WI38 (cell line): ENCODE data around the gene ZBTB7A.

Source experiments
- H3K4me3 ChIP-seq: 2 replicates; pipeline ENCODE4 v1.5.1; 2011; ENCODE audit warnings: low read depth, mild to moderate bottlenecking, control low read depth, low read length
- TF ChIP-seq, protein P1 (sequence below): IDR thresholded peaks from 2 replicates; pipeline ENCODE4 v1.5.1; 2012; ENCODE audit warnings: low read depth, mild to moderate bottlenecking, control low read depth, low read length

The ZBTB7A gene

DNA sequence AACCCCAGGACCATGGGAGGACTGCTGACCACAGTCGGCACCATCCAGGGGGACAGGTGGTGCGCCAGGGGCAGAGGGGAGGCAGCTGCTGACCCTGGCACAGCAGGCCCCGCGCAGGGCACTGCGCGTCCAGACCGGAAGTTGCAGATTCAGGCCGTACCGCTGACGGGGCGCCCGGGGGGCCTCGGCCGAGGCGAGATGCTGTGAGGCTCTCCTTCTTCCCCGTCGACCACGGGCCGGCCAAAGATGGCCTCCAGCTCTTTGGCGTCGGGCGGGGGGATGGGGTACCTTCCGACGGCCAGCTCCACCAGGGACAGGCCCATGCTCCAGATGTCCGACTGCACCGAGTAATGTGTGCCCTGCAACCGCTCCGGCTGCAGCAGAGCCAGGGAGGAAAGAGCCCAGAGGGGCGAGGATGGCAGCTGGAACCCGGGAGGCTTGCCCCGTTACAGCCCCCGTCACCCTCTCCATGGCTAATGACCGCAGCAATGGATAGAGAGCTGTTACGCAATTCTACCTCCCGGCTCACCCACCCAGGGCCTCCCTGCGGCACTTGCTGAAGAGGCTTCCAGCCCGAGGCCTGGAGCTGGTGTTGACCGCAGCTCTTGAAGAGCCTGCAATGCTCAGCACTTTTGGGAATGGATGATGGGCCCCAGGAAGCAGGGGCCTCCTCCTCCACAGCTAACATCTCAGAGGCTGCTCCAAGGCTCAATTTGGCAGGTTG is 32.5 kb upstream of the ZBTB7A start:
- no peak overlapping the region for H3K4me3 ChIP-seq
- TF ChIP-seq, protein P1, sequence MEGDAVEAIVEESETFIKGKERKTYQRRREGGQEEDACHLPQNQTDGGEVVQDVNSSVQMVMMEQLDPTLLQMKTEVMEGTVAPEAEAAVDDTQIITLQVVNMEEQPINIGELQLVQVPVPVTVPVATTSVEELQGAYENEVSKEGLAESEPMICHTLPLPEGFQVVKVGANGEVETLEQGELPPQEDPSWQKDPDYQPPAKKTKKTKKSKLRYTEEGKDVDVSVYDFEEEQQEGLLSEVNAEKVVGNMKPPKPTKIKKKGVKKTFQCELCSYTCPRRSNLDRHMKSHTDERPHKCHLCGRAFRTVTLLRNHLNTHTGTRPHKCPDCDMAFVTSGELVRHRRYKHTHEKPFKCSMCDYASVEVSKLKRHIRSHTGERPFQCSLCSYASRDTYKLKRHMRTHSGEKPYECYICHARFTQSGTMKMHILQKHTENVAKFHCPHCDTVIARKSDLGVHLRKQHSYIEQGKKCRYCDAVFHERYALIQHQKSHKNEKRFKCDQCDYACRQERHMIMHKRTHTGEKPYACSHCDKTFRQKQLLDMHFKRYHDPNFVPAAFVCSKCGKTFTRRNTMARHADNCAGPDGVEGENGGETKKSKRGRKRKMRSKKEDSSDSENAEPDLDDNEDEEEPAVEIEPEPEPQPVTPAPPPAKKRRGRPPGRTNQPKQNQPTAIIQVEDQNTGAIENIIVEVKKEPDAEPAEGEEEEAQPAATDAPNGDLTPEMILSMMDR, result no peak

DNA sequence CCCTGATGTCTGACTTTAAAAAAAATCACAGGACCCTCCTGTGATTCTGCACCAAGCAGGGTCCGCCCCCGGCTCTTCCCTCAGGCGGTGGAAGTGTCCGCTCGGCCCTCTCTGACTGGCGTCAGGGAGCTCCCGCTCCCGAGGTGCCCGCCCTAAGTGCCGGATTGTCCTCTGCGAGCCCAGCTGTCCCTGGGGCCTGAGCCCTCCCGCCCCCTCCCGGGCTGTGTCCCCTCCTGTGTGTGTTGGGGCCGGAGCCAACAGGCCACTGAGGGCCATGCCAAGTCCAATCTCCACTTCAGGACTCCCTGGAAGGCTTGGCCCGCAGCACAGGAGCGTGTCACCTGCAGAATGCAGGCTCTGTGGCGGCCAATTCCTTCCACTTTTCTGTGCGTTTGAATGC is 31.8 kb upstream of the ZBTB7A start:
- H3K4me3 ChIP-seq, result no peak overlapping the region
- TF ChIP-seq, protein P1, result no peak

DNA sequence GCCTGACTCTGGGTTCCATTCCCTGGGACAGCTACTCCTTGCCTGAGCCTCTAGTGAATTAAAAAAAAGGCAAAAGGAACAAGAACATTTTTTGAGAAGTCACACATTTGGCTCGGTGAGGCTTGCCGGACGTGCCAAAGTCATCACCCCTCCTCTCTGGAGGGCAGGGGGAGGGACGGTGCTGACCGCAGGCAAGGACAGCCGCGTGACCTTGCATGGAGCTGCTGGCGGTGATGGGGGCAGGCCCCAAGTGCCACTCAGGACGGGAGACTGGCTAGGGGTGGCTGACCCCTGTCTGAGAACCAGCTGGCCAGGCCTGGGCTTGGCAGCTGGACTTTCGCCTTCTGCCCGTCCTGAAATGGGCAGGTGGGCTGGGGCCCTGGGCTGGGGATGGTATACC is 30.8 kb upstream of the ZBTB7A start:
- TF ChIP-seq, protein P1, result no peak
- no peak overlapping the region for H3K4me3 ChIP-seq

DNA sequence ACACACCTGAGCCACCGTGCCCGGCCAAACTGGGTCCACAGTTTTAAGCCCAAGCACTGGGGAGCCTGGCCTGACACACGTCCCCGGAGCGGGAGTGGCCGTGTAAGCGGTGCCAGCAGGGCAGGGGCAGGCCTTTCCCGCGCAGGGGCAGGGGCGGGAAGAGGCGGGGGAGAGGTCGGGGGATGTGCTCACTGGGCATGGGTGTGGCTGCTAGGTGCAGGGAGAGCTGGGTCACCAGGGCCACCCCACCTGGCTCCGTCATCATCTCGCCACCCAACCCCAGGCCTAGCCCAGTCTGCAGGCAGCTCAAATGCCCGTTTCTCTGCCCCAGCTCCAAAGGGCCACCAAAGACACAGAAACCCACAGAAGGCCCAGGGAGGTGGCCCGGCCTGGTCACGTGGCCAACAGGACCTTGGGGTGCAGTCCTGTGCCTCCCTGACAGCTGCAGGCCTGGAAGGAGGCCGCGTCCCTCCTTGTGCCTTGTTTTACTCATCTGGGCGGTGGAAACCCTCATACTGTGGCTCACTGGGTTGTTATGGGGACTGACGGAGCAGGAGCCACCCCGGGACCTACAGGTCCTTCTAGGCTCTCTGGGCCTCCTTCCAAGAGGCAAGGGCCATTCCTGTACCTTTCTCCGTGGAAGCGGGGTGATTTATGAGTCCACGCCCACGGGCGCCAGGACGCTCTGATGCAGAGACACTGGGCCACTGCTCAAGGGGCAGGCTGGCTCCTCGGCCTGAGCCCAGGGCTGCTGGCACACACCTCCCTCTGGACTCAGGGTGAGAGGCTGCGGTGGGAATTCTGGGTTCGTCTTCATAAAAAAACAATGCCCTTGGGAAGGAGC is 29.6 kb upstream of the ZBTB7A start:
- TF ChIP-seq, protein P1, result no peak
- H3K4me3 ChIP-seq, result no peak overlapping the region

DNA sequence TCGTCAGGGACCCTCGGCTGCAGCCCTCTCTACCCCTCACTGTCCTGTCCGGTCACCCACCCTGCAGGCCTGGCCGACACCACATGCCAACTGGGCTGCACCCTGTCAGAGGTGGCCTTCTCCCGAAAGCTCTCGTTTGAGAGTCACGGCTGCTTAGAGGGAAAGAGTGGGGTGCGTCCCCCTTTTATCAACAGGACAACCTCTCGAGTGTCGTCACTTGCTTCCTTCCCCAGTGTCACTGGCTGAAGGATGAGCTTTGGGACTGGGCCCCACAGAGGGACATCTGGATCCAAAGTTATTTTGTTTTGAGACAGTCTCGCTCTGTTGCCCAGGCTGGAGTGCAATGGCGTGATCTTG is 28.8 kb upstream of the ZBTB7A start:
- no peak overlapping the region for H3K4me3 ChIP-seq
- TF ChIP-seq, protein P1, result no peak

DNA sequence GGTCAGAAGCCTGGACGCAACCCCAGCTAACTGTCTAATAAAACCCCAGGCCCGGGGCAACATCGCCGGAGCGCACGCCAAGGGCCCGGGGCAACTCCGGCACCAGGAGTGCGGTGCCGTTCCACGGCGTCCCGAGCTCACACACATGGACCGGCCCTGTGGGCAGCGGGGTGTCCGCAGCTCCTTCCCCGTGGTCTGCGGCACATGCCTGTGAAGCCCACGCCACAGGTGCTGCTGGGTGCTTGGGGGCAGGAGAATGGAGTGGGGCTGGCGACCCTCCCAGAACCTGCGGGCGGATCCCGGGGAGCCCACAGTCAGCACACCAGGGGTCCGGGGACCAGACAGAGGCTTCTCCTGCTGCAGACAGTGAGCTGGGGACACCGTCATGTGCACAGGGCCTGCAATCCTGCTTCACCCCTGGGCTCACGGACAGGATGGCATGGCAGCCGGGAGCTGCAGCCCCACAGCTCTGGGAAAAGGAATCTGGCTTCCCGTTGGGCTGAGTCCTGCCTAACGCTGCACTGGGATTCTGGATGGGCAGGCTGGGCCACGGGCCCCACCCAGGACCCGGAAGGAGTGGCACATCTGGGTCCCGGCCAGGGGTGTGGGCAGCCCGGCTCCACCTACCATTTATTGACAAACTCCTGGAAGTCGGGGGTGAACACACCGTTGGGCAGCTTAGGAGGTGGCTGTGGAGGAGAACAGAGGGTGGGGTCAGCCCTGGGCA is 28.2 kb upstream of the ZBTB7A start:
- no peak overlapping the region for H3K4me3 ChIP-seq
- TF ChIP-seq, protein P1, result no peak
